Measurements from ENCODE around the gene TMEM145.
"Not testable (repeated sequence)": the region's sequence is repeated elsewhere in the genome, so short reads cannot be mapped to it uniquely, and the experiment has no call there.

TMEM145 gene

GRCh38 chr19:42313096-42313839 is at the start of gene TMEM145:
Gene TMEM145 (plus strand): TSS chr19:42313309. CDS start chr19:42313377, 68 bp downstream.
- DNase-seq, result peak; percentile 31

- DNase-seq, result not testable (repeated sequence)
Measured at GRCh38 chr19:42266105-42266504, 47.0 kb upstream of the TMEM145 start.

- DNase-seq, result not testable (repeated sequence)
Measured at GRCh38 chr19:42266928-42267603, 46.0 kb upstream of the TMEM145 start.

- no peak for DNase-seq
Measured at GRCh38 chr19:42267644-42268141, 45.4 kb upstream of the TMEM145 start.

GRCh38 chr19:42268142-42268703 is 44.9 kb upstream of the TMEM145 start:
- peak; percentile 96 for DNase-seq

GRCh38 chr19:42268704-42269477 is 44.2 kb upstream of the TMEM145 start, which contains the start of gene CIC:
Gene CIC (plus strand): TSS chr19:42269252. CDS start chr19:42271784, 2,532 bp downstream.
- DNase-seq, result peak; percentile 99

GRCh38 chr19:42269478-42270345 is 43.4 kb upstream of the TMEM145 start:
- DNase-seq, result no peak

- peak; percentile 63 for DNase-seq
Measured at GRCh38 chr19:42270346-42271044, 42.6 kb upstream of the TMEM145 start.

- no peak for DNase-seq
Measured at GRCh38 chr19:42271045-42271419, 42.1 kb upstream of the TMEM145 start.

- DNase-seq, result no peak
Measured at GRCh38 chr19:42271861-42272534, 41.1 kb upstream of the TMEM145 start.

- DNase-seq, result no peak
Measured at GRCh38 chr19:42272535-42272897, 40.6 kb upstream of the TMEM145 start.

GRCh38 chr19:42272989-42273406 is 40.1 kb upstream of the TMEM145 start:
- no peak for DNase-seq

- no peak for DNase-seq
Measured at GRCh38 chr19:42273407-42274064, 39.6 kb upstream of the TMEM145 start.

GRCh38 chr19:42274065-42274682 is 38.9 kb upstream of the TMEM145 start:
- DNase-seq, result no peak

- no peak for DNase-seq
Measured at GRCh38 chr19:42275103-42275502, 38.0 kb upstream of the TMEM145 start.

- DNase-seq, result no peak
Measured at GRCh38 chr19:42275517-42275916, 37.6 kb upstream of the TMEM145 start.

- DNase-seq, result no peak
Measured at GRCh38 chr19:42276284-42276683, 36.8 kb upstream of the TMEM145 start.

GRCh38 chr19:42276821-42277220 is 36.3 kb upstream of the TMEM145 start:
- no peak for DNase-seq

- DNase-seq, result no peak
Measured at GRCh38 chr19:42277821-42278451, 35.2 kb upstream of the TMEM145 start.
